Limb (tissue), 2 donors: ENCODE results near the gene KCNK4.
"Not testable (repeated sequence)": the region's sequence is repeated elsewhere in the genome, so short reads cannot be mapped to it uniquely, and the experiment has no call there.

Experiments
- DNase-seq, 2 donors: peaks; one replicate each; pipeline ENCODE4 v3.0.0-alpha.2; 2016; ENCODE audit errors: extremely low spot score in 2 of 2

Gene KCNK4

DNA sequence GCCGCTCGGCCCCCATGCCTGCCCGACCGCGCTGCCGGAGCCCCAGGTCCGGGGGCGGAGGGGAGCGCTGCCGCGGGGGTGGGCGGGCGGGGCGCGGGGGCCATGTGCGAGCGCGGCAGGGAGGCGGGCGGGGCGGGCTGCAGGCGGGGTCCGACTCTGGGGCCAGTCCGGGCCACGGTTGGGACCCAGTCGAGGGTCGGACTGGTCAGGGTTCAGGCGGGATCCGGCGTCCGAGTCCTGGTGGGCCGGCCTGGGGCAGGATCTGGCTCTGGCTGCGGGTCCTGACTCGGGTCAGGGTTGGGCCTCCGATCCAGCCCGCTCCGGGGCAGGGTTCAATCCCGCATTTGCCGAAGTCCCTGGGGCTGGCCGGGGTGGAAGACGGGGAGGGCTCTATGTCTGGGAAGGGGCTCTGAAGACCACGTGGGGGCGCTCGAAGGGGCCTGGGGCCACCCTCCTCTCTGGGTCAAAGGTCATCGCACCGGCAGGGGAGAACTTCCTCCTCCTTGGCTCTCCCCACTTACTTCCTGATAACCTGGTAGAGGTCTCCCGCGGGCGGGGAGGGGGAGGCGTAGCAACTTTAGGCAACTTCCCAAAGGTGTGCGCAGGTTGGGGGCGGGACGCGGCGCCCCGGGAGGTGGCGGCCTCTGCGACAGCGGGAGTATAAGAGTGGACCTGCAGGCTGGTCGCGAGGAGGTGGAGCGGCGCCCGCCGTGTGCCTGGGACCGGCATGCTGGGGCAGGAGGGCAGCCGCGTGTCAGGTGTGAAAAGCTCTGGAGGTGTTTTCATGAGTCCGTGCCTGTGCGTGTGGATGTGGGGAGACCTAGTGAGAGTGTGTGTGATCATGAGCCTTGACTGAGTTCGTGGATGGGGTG, 14.8 kb downstream of the KCNK4 start:
- DNase-seq = peak; percentile 34 to 77

DNA sequence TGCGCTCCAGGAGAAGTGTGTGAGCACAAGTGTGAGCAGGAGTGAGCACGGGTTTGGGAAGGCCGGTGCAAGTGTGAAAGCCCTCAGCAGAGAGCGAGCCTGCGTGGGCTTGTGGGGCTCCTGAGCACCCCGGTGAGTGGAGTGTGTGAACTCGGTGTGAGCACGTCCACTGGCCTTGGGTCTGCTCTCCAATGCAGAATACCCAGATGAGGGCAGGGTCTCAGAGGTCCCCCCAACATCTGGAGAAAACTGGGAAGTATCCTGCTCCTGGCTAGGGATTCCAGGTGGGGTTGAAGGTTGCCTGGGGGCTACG, 15.4 kb downstream of the KCNK4 start:
- DNase-seq = no peak

DNA sequence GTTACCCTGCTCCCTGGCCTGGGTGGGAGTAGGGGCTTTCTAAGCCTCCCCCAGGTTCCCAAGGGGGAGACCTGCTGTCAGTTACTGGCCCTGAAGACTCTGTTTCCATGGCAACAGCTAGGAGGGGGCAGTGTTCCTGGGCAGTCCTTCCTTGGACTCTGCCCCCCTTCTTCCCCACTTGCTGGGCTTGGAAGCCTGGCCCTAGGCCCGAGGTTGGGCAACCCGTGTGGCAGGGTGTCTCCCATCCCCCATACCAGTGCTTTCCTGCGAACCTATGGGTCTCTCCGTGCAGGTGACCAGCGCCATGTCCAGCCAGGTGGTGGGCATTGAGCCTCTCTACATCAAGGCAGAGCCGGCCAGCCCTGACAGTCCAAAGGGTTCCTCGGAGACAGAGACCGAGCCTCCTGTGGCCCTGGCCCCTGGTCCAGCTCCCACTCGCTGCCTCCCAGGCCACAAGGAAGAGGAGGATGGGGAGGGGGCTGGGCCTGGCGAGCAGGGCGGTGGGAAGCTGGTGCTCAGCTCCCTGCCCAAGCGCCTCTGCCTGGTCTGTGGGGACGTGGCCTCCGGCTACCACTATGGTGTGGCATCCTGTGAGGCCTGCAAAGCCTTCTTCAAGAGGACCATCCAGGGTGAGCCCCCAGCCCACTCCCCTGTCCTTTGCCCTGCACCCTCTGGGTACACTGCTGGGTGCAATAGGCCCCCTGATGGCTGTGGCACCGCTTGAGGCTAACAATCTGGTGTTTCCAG, 15.9 kb downstream of the KCNK4 start:
- DNase-seq = no peak

DNA sequence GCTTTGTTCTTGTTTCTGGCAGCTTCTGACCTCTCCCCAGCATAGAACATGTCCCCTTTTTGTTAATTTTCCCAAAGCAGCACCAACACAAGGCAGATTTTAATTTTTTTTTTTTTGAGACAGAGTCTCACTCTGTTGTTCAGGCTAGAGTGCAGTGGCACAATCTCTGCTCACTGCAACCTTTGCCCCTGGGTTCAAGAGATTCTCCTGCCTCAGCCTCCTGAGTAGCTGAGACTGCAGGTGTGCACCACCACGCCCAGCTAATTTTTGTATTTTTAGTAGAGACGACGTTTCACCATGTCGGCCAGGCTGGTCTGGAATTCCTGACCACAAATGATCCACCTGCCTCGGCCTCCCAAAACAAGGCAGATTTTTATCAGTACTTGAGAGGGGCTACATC, 16.7 kb downstream of the KCNK4 start:
- DNase-seq = not testable (repeated sequence)

DNA sequence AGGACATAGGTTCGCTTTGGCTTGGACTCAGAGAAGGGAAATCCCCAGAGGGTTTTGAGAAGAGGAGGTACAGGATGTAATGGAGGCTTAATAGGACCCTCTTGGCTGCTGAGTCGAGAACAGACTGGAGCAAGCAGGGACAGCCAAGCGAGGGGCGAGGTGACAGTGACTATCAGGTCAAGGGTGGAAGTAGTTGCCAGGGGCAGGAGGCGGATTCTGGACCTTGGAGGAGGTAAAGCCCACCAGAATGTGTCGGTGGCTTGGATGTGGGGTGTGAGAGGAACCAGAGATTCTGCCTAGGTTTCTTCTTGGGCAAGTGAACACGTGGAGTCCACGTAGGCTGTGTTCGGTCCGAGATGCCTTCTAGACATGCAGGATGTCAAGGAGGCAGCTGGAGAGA, 21.8 kb downstream of the KCNK4 start:
- no peak for DNase-seq

DNA sequence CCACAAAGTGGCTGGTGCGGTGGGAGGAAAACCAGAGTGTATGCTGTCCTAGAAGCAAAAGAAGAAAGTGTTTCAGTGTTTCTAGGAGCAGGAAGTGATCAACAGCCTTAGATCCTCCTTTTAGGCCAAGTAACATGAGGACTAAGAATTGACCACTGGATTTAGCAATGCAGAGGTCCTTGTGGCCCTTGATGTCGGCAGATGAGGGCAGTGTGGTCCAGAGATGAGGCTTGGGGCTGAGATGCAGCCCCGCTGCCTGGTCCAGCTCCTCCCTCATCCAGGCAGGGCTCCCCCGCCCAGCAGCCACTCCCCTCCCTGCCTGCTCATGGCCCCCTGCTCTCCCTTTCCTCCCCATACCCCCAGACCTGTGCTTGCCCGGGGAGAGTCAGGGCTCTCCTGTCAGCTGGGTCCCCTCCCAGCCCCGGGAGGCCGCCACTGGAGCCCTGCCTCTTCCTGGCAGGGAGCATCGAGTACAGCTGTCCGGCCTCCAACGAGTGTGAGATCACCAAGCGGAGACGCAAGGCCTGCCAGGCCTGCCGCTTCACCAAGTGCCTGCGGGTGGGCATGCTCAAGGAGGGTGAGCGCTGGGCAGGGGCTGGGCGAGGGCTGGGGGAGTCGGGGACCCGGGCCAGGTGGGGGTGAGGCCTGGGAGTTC, 22.5 kb downstream of the KCNK4 start:
- no peak for DNase-seq

DNA sequence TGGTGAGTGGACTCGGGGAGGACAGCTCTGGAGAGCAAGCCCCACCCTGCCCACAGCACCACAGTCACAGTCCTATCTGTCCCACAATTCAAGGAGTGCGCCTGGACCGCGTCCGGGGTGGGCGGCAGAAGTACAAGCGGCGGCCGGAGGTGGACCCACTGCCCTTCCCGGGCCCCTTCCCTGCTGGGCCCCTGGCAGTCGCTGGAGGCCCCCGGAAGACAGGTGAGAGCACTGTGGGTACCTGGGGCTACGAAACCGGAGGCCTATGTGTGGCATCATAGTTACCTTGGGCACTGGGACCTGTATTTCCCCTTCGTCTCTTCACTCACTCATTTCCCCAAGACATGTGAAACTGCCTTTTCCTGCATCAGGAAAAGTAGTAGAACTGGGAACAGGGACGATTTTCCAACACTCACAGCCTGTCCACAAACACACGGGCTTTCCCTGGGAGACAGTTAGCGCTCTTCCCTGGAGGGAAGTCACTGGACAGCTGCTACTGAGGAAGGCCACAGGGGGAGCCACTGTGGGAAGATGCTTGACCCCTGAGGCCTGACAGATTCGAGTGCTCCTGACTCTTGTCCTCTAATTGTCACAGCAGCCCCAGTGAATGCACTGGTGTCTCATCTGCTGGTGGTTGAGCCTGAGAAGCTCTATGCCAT, 23.2 kb downstream of the KCNK4 start:
- DNase-seq = no peak

DNA sequence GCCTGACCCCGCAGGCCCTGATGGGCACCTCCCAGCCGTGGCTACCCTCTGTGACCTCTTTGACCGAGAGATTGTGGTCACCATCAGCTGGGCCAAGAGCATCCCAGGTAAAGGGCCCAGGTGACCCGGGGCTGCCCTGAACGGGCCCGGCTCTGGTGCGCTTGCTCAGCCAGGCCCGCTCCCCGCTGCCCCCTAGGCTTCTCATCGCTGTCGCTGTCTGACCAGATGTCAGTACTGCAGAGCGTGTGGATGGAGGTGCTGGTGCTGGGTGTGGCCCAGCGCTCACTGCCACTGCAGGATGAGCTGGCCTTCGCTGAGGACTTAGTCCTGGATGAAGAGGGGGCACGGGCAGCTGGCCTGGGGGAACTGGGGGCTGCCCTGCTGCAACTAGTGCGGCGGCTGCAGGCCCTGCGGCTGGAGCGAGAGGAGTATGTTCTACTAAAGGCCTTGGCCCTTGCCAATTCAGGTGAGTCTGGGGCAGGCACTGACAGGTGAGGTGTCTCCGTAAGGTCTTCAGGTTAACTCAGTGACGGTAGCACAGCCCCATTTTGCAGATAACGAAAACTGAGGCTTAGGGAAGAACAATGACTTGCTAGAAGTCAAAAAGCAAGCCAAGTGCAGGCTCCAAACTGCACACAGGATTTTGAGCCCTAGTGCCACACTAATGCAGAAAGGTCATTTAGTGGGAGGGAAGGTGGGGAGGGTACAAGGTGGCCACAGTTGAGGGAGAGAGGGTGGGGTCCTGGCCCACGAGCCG, 23.9 kb downstream of the KCNK4 start:
- DNase-seq = no peak

DNA sequence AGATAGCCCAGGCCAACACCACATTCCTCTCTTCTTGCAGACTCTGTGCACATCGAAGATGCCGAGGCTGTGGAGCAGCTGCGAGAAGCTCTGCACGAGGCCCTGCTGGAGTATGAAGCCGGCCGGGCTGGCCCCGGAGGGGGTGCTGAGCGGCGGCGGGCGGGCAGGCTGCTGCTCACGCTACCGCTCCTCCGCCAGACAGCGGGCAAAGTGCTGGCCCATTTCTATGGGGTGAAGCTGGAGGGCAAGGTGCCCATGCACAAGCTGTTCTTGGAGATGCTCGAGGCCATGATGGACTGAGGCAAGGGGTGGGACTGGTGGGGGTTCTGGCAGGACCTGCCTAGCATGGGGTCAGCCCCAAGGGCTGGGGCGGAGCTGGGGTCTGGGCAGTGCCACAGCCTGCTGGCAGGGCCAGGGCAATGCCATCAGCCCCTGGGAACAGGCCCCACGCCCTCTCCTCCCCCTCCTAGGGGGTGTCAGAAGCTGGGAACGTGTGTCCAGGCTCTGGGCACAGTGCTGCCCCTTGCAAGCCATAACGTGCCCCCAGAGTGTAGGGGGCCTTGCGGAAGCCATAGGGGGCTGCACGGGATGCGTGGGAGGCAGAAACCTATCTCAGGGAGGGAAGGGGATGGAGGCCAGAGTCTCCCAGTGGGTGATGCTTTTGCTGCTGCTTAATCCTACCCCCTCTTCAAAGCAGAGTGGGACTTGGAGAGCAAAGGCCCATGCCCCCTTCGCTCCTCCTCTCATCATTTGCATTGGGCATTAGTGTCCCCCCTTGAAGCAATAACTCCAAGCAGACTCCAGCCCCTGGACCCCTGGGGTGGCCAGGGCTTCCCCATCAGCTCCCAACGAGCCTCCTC, 24.8 kb downstream of the KCNK4 start:
- DNase-seq = not testable (repeated sequence)

DNA sequence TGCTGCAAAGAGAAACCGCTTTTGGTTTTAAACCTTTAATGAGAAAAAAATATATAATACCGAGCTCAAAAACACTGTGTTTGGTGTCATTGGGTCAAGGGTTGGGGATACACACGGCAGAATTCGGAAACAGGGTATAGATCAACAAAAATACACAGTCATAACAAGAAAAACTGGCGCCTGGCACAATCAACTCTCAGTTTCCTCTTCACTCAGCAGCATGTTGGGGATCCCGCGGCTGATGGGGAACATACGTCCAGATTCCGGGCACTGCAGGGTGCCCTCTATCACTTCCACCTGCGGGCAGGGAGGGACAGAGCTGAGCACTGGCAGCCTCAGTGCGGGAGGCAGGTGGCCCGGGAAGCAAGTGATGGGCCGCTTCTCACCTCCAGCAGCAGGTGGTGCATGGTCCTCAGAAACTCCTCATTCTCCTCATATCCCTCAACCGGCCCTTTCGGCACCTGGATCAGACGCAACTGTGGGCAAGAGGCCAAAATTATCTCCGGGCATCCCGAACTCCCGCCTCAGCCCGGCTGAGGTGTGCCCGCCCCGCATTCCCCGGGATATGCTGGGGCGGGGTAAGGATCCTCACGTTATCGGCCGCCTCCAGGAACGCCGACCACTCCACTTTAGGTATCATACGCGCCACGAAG, 25.7 kb downstream of the KCNK4 start:
- no peak for DNase-seq

DNA sequence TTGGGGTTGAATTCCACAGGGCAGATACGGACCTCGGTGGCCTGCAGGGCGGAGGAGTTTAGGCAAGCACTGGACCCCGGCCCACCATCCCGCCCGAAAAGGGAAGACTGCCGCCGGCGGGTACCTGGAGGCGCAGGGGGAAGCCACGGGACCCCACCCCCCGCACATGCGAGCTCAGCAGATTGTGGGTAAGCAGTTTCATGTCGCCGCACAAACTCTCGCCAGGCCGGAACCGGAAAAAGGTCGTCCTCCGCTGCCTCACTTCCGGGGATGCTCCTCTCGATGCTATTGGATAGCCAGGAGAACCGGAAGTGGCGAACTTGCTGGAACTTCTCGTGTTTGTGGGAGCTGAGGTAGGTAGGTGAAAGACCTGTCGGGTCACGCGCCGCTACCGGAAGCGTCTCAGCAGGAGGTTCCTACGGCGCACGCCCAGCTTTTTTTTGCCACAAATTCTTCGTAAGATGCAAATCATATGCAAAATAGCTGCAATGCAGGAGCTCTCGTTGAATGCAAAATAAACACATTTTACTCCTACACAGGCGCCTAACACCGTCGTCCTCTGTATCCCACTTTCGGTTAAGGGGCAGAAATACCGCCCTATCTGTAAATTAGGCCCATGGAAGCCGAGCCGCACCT, 26.3 kb downstream of the KCNK4 start, which contains the start of gene TRMT112:
Gene TRMT112 (minus strand): TSS at position 235 of the 636 bp plus-strand sequence. CDS start 33 bp downstream, at position 202.
- DNase-seq = peak; percentile 93 to 96

DNA sequence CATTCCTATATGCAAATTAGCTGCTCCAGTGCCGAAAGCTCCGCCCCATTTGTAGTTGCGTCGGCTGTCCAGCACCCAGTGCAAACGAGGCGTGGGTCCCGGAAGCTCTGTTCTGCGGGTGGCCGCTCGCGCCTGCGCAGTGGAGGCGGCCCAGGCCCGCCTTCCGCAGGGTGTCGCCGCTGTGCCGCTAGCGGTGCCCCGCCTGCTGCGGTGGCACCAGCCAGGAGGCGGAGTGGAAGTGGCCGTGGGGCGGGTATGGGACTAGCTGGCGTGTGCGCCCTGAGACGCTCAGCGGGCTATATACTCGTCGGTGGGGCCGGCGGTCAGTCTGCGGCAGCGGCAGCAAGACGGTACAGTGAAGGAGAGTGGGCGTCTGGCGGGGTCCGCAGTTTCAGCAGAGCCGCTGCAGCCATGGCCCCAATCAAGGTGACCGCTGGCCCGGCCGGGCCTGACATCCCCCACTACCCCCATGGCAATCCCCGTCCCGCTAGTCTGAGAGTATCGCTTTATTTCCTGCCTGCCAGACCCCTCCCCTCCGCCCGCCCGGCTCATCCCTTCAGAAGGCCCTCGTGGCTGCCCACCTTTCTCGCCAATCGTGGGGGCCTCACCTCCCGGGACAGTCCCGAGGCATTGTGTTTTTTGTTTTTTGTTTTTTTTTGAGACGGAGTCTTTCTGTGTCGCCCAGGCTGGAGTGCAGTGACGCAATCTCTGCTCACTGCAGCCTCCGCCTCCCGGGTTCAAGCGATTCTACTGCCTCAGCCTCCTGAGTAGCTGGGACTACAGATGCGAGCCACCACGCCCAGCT, 27.1 kb downstream of the KCNK4 start, which contains the start of gene PRDX5:
Gene PRDX5 (plus strand): TSS at position 161 of the 805 bp plus-strand sequence. CDS start 95 bp downstream, at position 256.
- DNase-seq = peak; percentile 95 to 97

DNA sequence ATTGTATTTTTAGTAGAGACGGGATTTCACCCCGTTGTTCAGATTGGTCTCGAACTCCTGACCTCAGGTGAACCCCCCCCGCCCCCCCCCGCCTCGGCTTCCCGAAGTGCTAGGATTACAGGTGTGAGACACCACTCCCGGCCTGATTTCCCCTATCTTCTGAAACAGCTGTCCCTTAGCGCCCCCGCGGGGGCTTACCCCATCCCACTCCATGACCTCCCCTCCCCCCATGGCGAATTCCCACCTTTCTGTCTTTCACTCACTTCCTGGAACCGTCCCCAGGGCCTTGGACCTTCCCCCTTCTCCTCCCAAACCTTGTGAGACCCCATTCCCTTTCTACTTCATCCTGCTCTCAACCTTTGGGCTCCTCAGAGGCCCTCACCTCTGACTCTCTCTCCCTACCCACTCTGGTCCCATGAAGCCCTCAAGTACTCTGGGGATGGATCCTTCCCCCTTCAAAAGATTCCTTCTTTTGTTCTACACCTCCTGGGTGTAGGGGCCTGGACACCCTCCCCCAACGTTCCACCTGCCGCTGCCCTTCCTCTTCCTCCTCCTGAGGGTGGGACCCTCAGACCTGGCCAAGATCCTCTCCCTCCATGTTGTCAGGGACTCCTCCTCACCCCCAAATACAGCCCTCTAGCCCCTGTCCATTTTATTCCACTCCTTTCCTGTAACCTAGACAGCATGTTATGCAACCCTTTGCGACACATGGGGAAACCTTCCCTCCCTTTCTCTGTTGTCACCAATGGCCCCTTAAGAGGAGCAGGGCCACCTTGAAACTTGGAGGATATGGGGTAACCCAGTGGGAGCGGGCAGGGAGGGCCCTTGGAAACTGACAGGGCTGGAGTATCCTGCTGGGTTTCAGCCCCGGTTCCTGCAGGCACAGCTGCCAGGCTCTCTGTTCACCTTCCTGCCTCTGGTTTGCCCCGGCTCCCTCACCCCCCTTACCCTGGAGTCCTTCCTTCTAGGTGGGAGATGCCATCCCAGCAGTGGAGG, 28.0 kb downstream of the KCNK4 start:
- DNase-seq = peak in 1 of 2 donors; percentile 47

DNA sequence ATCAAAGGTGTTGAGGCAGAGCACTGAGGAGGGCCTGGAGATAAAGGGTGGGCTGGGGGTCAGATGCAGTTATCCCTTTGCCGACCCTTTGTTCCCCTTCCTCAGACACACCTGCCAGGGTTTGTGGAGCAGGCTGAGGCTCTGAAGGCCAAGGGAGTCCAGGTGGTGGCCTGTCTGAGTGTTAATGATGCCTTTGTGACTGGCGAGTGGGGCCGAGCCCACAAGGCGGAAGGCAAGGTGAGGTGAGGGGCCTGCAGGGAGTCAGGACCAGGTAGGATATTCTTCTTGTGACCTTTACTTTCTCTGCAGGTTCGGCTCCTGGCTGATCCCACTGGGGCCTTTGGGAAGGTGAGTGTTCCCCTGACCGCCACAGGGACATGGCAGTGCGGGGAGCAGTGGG, 29.5 kb downstream of the KCNK4 start:
- DNase-seq = no peak

DNA sequence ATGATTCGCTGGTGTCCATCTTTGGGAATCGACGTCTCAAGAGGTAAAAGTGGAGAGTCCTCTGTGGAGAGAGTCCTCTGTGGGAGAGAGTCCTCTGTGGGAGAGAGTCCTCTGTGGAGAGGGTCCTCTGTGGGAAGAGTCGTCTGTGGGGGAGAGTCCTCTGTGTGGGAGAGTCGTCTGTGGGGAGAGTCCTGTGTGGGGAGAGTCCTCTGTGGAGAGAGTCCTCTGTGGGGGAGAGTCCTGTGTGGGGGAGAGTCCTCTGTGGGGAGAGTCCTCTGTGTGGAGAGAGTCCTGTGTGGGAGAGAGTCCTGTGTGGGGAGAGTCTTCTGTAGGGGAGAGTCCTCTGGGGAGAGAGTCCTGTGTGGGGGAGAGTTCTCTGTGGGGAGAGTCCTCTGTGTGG, 29.9 kb downstream of the KCNK4 start:
- DNase-seq = no peak

DNA sequence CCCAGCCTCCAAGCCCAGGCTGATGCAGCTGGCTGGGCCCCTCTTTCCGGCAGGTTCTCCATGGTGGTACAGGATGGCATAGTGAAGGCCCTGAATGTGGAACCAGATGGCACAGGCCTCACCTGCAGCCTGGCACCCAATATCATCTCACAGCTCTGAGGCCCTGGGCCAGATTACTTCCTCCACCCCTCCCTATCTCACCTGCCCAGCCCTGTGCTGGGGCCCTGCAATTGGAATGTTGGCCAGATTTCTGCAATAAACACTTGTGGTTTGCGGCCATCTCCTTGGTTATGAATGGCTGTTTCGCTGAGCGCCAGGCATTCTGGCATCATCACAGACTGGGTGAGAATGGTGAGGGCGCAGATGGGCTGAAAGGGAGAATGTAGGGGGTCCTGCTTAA, 30.4 kb downstream of the KCNK4 start:
- no peak for DNase-seq

DNA sequence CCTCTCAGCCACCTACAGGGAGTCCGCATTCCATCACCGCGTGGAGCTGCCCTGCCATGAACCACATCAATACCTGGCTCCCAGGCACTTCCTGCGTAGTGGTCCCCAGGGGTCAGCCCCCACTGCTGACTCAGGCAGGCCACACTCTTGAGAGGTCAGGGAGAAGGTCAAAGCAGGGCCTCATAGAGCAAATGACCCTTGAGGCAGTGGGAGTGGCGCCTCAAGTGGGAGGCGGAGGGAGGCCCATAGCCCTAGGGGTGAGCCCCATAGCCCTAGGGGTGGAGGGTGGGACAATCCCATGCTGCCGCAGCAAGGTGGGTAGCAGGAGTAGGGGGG, 31.8 kb downstream of the KCNK4 start:
- DNase-seq = no peak
